GM21576 (cell line): ENCODE results near the gene RALY.

Experiments used
- ATAC-seq: cut with Tn5 transposase; IDR thresholded peaks from one replicate; pipeline ENCODE4 v1.9.1; 2021; ENCODE audit warnings: mild to moderate bottlenecking, moderate library complexity; ENCODE audit not compliant: unreplicated experiment

Gene RALY

GRCh38 chr20:34100576-34100975, 106.9 kb downstream of the RALY start:
- no peak for ATAC-seq

GRCh38 chr20:34102342-34102741, 108.6 kb downstream of the RALY start:
- ATAC-seq = no peak

- no peak for ATAC-seq
These were observed 110.3 kb downstream of the RALY start for GRCh38 chr20:34104059-34104458.

GRCh38 chr20:34105978-34106675, 112.4 kb downstream of the RALY start:
- no peak for ATAC-seq

- ATAC-seq = no peak
These were observed 115.0 kb downstream of the RALY start for GRCh38 chr20:34108616-34109174.

GRCh38 chr20:34109442-34109841, 115.7 kb downstream of the RALY start:
- no peak for ATAC-seq

GRCh38 chr20:34110025-34110744, 116.5 kb downstream of the RALY start:
- no peak for ATAC-seq

GRCh38 chr20:34110745-34111641, 117.3 kb downstream of the RALY start:
- no peak for ATAC-seq

- ATAC-seq = peak; percentile 91
These were observed 118.2 kb downstream of the RALY start, which contains the start of gene EIF2S2 for GRCh38 chr20:34111702-34112599. TSS of gene EIF2S2 (minus strand) at chr20:34112243. CDS start at chr20:34112110, 133 bp downstream.

GRCh38 chr20:34112600-34113101, 118.9 kb downstream of the RALY start:
- ATAC-seq = no peak

GRCh38 chr20:34114809-34115208, 121.1 kb downstream of the RALY start:
- ATAC-seq = no peak

GRCh38 chr20:34115232-34115631, 121.5 kb downstream of the RALY start:
- ATAC-seq = no peak

GRCh38 chr20:34120213-34120612, 126.5 kb downstream of the RALY start:
- no peak for ATAC-seq

- no peak for ATAC-seq
These were observed 128.7 kb downstream of the RALY start for GRCh38 chr20:34122274-34122980.

- ATAC-seq = no peak
These were observed 129.6 kb downstream of the RALY start for GRCh38 chr20:34123309-34123708.

GRCh38 chr20:34124469-34125249, 130.9 kb downstream of the RALY start:
- ATAC-seq = no peak

- ATAC-seq = no peak
These were observed 134.1 kb downstream of the RALY start for GRCh38 chr20:34127792-34128191.

GRCh38 chr20:34129518-34130162, 135.9 kb downstream of the RALY start:
- no peak for ATAC-seq
